Nucleus accumbens (tissue), 56 donors: Measurements from ENCODE around the gene ANXA2.
"Not testable (repeated sequence)": the region's sequence is repeated elsewhere in the genome, so short reads cannot be mapped to it uniquely, and the experiment has no call there.

ENCODE experiments used
- DNase-seq, 56 donors: peaks; one replicate each; lab custom pipeline; 2025; lab: John Stamatoyannopoulos, UW

Gene ANXA2

GRCh38 chr15:60411774-60412425 is 14.1 kb upstream of the ANXA2 start:
- no peak for DNase-seq

GRCh38 chr15:60410350-60410749 is 12.6 kb upstream of the ANXA2 start:
- not testable (repeated sequence) for DNase-seq

- DNase-seq = no peak
Measured at GRCh38 chr15:60408463-60408981, 10.7 kb upstream of the ANXA2 start.

GRCh38 chr15:60407415-60407805 is 9.6 kb upstream of the ANXA2 start:
- no peak for DNase-seq

- DNase-seq = no peak
Measured at GRCh38 chr15:60406513-60407414, 9.0 kb upstream of the ANXA2 start.

GRCh38 chr15:60405399-60405798 is 7.6 kb upstream of the ANXA2 start:
- no peak for DNase-seq

GRCh38 chr15:60404351-60404750 is 6.6 kb upstream of the ANXA2 start:
- not testable (repeated sequence) for DNase-seq

GRCh38 chr15:60400944-60401343 is 3.2 kb upstream of the ANXA2 start:
- DNase-seq = no peak

- DNase-seq = no peak
Measured at GRCh38 chr15:60399931-60400330, 2.1 kb upstream of the ANXA2 start.

GRCh38 chr15:60399246-60399915 is 1.6 kb upstream of the ANXA2 start:
- DNase-seq = no peak

GRCh38 chr15:60396958-60397771 is 621 bp downstream of the ANXA2 start:
- DNase-seq = no peak

- DNase-seq = no peak
Measured at GRCh38 chr15:60396560-60396957, 1.2 kb downstream of the ANXA2 start.

- DNase-seq = no peak
Measured at GRCh38 chr15:60396100-60396499, 1.7 kb downstream of the ANXA2 start.

- no peak for DNase-seq
Measured at GRCh38 chr15:60395276-60396011, 2.3 kb downstream of the ANXA2 start.

- DNase-seq = no peak
Measured at GRCh38 chr15:60394689-60395097, 3.1 kb downstream of the ANXA2 start.

- peak in 3 of 56 donors; percentile 10 to 65 (median 24) for DNase-seq
Measured at GRCh38 chr15:60392986-60393790, 4.6 kb downstream of the ANXA2 start.

GRCh38 chr15:60392601-60392985 is 5.2 kb downstream of the ANXA2 start:
- DNase-seq = no peak

GRCh38 chr15:60391722-60392315 is 6.0 kb downstream of the ANXA2 start:
- no peak for DNase-seq
